GM19324 (cell line): Measurements from ENCODE around the gene PTPRN2.
"Not testable (repeated sequence)": the region's sequence is repeated elsewhere in the genome, so short reads cannot be mapped to it uniquely, and the experiment has no call there.

ENCODE experiments used
- ATAC-seq: cut with Tn5 transposase; IDR thresholded peaks from one replicate; pipeline ENCODE4 v1.9.1; 2021; ENCODE audit warnings: mild to moderate bottlenecking, moderate library complexity; ENCODE audit not compliant: unreplicated experiment, low FRiP score

Gene PTPRN2

DNA sequence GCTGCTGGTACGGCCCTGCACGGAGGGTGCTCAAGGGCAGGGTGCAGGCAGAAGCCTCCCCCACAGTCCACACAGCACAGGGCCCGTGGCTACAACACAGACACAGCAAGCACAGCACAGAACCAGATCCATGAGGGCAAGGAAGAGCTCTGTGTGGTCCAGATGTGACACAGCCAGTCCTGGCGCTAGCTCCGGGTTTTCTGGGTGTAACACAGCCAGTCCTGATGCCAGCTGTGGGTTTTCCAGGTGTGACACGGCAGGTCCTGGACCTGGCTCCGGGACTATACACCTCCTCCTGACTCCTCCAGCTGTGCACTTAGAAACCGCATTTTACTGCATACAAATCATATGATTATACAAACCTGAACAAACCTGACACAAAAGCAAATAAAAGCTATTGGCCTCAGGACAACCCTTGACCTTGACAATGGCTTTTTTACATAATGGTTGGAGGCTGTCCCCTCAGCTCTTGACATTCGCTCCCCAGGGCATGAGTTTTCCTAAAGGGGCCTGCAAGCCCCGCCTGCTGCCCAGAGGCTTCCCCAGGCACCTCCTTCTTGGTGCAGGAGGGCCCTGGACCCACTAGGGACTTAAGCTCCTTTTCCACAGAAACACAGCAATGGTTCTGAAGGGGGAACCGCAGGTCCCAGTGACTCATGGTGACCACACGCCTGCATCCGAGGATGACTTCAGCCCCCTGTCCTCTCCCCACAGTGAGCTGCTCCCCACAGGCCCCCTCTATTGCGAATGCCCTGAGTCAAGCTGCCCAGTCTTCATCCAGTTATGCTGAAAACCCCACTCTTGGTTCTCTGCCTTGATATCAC, 209.6 kb downstream of the PTPRN2 start:
- no peak for ATAC-seq

DNA sequence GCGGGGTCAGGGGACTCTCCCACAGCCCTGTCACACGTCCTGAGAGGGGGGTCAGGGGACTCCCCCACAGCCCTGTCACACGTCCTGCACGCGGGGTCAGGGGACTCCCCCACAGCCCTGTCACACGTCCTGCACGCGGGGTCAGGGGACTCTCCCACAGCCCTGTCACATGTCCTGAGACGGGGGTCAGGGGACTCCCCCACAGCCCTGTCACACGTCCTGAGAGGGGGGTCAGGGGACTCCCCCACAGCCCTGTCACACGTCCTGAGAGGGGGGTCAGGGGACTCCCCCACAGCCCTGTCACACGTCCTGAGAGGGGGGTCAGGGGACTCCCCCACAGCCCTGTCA, 210.8 kb downstream of the PTPRN2 start:
- ATAC-seq = not testable (repeated sequence)

DNA sequence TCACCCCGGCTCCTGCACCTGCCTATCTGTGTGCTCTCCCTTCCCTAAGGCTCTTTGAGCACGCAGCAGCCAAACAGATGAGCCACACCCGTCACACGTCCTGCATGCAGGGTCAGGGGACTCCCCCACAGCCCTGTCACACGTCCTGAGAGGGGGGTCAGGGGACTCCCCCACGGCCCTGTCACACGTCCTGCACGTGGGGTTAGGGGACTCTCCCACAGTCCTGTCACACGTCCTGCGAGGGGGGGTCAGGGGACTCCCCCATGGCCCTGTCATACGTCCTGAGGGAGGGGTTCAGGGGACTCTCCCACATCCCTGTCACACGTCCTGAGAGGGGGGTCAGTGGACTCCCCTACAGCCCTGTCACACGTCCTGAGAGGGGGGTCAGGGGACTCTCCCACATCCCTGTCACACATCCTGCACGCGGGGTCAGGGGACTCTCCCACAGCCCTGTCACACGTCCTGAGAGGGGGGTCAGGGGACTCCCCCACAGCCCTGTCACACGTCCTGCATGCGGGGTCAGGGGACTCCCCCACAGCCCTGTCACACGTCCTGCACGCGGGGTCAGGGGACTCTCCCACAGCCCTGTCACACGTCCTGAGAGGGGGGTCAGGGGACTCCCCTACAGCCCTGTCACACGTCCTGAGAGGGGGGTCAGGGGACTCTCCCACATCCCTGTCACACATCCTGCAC, 211.3 kb downstream of the PTPRN2 start:
- ATAC-seq = not testable (repeated sequence)

DNA sequence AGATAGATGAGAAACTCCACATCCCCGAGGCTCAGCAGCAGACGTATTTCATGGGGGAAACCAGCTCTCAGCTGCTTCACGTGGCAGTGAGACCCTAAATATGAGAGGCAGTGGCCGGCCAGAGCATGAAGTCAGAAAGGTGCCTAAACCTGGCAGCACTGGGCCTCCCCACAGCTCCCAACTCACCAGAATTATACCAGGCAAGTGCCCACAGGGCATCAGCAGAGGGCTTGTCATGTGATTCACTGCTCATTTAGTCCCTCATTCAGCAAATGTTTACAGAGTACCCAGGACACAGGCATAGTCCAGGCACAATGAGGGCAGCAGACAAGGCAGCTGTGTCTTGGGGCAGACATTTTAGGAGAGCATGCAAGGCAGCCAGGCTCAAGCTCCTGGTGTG, 212.6 kb downstream of the PTPRN2 start:
- no peak for ATAC-seq

DNA sequence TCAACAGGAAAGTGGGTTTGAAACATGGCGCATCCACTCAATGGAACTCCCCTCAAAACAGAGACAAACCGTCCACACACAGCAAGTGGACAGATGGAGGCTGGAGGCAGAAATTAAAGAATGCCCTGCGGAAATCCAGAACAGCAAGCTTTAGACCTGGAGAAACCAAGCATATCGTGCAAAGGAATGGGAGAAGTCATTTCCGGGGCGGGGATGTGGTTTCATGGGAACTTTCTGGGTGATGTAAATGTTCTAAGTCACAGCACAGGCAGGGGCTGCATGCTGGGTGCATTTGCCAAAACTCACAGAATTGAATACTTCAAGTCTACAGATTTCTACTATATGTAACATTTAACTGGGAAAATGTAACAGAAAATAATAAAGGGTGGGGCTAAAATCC, 213.0 kb downstream of the PTPRN2 start:
- no peak for ATAC-seq

DNA sequence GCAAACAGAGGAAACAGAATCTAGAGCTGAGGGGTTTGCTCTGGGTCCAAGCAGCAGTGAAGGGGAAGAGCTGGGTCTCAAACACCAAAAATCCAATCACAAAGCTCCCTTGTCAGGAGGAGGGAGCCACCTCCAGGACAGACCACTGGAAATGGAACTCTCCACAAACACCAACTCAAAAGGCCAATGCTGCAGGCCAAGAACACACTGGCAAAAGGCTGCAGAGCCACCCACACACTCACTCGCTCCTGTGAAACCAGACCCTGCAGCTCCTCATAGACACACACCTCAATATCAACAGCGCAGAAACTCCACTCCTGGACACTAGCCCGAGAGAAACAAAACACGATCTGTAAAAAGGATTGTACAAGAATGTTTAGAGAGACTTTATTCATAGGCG, 213.5 kb downstream of the PTPRN2 start:
- no peak for ATAC-seq

DNA sequence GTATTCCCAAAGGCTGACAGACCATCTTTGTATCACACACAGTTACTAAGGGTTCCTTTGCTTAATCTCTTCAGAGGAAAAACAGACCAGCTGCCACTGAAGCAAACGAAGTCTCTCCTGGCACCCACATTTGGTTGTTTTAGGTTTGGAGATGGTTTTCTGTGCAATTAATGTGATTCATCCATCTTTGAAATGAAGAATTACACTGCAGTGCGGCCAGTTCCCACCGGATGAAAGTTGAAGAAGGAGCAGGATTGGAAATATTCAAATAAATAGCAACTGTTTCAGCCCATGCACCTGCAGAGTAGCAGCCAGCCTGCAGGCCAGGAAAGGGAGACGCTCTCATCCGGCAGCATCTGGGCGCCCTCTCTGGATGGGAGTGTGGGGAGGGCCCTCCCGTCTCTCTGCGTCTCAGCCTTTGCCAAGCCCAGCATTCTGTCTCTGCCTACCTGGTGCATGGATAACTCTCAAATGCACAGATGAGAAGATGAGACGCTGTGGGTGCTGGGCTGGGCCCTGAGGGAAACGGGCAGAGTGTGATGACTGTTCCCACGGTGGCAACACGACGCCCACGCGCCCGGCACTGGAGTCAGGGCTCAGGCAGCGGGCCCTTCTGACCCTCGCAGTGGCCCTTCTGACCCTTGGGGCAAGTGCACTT, 214.0 kb downstream of the PTPRN2 start:
- no peak for ATAC-seq

DNA sequence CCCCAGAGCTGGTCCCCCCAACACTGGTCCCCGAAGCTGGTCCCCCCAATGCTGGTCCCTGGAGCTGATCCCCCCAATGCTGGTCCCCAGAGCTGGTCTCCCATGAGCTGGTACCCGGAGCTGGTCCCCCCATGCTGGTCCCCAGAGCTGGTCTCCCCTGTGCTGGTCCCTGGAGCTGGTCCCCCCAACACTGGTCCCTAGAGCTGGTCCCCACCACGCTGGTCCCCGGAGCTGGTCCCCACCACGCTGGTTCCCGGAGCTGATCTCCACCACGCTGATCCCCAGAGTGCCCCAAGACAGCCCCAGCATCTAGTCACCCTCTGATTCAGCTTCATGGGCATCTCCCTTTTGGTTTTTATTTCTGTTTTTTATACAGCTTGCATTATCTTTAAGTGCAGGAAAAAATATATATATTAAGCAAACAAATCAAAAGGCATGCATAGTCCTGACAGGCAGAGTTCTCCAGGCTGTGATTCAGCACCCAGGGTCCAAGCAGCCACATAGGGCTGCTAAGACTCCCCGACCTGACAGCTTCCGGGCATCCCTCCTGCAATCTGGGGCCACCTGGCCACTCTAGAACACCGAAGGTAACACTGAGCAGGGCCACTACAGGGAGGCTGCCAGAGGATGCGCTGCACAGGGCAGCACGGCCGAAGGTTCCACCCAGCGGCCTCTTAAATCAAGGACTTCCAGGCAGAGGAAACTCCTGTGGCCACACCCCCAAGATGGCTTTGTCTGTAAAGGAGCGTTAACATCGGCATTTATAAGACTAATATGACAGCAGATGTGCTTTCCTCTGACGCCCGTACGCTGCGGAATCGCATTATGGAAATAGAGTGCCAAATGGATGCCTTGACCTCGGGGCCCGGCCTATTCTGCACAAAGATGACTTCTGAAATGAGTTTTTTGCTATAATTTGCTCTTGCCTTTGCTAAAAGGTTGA, 215.0 kb downstream of the PTPRN2 start:
- ATAC-seq = no peak

DNA sequence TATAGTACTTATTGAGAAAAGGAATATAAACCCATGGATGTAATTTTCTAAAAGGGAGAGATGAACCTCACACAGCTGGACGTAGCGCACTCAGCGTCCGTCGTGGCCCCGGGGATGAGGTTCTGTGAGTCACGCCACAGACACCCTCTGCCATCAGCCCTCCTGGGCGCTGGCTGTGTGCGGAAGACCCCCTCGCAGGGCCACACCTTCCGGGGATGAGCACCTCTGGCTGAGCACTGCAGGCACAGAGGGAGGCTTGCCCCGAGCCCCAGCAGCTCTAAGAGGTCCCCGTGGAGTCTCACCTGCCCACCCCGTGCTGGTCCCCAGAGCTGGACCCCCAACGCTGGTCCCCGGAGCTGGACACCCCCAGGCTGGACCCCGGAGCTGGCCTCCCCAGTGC, 215.8 kb downstream of the PTPRN2 start:
- ATAC-seq = no peak

DNA sequence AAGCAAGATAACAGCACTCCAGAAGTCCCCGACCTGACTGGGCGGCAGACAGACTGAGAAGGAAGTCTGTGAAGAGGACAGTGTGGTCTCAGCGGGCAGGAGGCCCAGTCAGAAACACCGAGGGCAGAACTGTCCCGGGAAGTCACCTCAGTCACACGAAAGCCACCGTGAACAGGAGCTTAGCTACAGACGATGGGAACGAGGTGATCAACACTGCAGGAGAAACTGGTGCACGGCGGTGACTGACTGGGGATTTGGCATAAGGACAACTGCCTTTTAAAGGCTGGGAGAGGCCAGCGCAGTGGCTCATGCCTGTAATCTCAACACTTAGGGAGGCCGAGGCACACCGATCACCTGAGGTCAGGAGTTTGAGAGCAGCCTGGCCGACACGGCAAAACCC, 217.8 kb downstream of the PTPRN2 start:
- no peak for ATAC-seq

DNA sequence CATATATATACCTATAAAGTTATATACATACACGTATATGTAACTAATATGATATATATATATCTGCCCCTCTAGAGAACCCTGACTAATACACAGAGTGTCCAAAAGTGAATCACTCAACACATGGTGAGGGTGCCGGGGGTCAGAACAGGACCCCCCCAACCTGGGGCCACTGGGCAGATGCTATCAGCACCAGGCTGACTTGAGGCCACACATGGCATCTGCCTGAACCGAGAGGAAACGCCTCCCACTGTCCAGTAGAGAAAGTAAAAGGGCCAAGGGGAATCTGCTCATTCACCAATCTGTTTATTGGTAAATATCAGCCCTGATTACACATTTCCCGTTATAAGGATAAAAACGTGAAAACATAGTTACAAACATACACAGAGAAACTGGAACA, 218.3 kb downstream of the PTPRN2 start:
- ATAC-seq = no peak

DNA sequence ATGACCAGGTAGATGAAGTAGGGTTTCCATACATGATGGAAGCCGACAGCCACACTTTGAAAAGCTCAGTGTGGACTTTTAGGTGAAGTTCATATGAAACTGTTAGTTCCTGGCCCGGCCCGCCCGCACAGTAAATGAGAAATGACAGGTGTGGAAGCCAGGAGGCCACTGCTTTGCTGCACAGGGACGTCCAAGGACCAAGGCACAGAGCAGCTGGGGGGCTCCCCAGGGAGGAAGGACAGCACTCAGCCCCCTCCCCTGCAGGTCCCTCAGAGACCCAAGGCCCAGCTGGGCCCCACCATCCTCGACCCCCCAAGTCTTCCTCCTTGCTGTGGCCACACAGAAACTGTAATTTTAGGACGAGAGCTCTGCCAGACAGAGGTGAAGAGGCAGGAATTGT, 219.2 kb downstream of the PTPRN2 start:
- no peak for ATAC-seq

DNA sequence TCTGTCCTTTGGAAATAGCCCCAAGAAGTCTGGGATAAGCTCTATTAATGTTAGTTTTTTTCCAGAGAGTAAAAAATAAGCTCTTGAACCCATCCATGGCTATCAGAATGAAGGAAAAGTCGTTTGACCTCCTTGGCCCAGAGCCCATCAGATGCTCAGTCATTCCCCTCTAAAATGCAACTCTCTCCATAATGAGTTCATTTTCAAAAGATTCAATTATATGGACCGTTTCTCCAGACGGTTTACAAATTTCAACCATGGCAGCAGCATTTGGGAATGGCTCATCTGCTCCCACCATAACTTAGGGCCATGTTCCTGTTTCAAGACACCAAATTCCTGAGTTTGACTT, 220.0 kb downstream of the PTPRN2 start:
- ATAC-seq = no peak

DNA sequence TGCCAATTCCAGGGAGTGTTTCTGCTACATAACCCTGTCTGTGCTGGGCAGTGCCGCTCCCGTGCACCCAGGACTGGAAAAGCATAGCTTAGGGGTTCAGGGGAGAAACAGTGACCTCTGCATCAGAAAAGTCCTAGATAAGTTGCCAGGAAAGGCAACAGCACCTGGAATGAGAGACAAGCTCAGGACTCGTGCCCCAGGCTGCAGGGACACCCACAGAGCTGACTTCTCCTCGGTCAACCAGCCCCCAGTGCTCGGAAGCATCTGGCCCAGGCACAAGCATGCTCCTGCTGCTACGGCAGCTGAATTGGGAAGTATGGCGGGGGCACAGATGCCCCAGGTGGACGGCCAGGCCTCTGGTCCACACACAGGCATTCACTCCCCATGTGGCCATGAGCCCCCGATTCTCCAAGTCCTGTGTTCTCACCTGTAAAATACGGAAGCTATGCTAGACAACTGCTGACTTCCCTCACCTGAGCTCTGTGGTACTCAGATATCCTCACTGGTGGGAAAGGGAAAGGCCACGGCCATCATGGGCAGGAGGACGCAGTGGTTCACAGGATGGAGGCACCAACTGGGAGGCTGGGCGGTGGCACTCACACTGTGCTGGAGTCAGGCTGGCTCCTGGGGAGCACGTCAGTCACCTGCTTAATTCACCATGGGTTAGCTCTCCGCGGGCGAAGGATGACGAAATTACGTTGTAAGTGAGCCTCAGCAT, 220.5 kb downstream of the PTPRN2 start:
- no peak for ATAC-seq

DNA sequence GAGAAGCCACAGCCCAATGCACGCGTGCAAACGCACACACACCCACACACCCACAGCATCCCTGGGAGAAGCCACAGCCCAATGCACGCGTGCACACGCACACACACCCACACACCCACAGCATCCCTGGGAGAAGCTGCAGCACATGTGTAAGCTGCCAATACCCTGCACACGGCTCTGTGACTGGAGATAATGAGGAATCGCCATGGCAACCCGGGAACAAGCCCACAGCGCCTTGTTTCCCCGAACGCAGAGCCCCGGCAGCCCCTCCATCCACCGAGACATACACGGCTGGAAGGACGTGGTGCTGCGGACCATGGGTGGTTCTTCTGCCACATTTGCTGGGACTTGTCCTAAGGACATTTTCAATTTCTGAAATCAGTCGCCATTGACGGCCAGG, 221.3 kb downstream of the PTPRN2 start:
- no peak for ATAC-seq

DNA sequence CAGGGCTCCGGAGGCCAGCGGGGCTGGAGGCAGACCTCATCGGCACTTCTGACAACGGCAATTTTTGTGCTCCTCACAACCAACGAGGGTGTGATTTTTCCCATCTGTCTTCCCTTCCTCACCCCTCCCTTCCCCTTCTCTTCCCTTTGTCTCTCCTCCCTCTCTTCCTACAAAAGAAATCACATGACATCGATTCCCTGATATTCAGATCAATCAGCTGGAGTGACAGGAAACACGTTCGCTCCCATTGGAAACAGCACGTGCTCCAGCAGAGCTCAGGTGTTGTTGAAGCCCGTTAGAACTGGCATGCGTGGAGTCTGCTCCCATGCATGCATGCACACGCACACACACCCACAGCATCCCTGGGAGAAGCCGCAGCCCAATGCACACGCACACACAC, 222.4 kb downstream of the PTPRN2 start:
- ATAC-seq = no peak

DNA sequence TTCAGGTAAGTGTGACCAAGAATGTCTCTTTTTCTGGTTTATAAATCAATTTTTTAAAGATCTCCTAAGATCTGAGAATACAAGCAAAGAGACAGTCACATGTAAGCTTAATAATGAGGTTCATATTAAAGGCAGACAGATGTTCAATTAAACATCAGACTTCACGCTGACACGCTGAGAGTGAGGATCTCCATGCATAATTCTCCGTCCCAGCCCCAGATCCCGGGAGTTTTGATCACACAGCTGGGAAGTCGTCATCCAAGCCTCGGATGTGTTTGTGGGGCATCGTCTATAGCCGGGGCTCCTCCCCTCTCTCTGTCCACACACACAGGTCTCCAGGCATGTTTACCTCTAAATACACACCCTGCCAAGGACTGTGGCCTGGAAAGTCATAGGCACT, 223.2 kb downstream of the PTPRN2 start:
- ATAC-seq = no peak

DNA sequence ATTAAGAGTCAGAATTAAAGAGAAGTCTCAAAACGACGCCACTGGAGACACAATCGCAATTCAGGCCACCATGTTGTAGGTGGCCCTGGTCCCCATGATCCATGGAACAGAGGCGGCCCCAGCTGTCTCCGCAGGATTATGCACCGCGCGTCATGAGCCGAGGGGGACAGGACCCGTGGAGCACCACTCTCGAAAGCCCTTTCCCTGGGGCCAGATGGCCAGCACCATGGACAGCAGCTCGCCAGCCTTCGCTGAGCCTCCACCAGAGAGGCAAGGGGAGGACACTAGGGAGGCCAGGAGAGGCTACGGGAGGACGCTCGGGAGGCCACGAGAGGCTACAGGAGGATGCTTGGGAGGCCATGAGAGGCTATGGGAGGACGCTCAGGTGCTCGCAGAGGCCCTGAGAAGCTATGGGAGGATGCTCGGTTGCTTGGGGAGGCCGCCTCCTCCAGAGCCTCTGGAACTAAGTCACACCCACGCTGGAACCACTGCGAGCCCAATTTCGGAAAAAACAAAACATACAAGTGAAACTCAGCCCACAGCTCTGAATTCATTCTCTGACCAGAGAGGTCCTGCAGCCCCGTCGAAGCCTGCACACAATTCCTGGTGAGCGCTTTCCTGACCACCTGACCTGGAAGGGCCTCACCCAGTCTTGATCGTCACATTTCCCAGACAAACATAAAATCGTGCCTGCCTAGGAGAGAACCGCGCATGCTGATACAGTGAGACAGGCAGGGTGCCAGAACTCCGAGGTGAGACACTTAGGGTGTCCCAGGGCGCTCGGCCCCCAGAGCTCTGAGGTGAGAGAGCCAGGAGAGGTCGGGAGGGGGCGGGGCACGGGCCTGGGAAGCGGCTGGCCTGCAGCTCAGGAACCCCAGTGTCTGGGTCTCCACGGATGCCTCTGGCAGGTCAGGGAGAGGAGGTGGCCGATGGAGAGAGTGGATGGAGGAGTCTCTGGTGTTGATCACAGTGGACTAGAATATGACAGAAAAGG, 224.4 kb downstream of the PTPRN2 start:
- no peak for ATAC-seq

DNA sequence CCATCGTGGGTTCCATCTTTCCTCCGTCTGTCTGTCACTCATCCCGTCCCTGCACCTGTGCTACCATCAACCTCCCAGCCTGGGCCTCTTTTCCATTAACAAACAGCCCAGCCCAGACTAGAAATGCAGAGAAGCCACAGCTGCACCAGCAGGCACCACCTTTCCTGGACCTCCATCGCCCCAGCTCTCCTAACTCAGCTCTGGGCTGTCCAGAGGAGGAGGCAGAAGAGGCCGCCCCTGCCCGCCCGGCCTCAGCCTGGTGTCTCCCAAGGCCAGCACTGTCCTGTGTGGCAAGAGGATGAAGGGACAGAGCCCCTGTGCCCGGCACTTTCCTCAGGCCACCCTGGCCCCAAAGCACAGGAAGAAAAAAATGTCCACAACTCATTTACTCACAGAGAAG, 225.6 kb downstream of the PTPRN2 start:
- no peak for ATAC-seq
